C4-2B (cell line): ENCODE measurements around the gene EGR4.
"Not testable (repeated sequence)": the region's sequence is repeated elsewhere in the genome, so short reads cannot be mapped to it uniquely, and the experiment has no call there.

Source experiments
- H3K27ac ChIP-seq: fragments of 450-650 bp; 2 replicates; pipeline ENCODE4 v1.5.1; 2017
- CTCF ChIP-seq: fragments of 450-650 bp; conservative IDR thresholded peaks from 2 replicates; pipeline ENCODE4 v1.5.1; 2017; ENCODE audit warnings: mild to moderate bottlenecking
- ZFX ChIP-seq: fragments of 450-650 bp; IDR thresholded peaks from 2 replicates; pipeline ENCODE4 v1.6.1; 2017

The EGR4 gene

GRCh38 chr2:73268366-73268829 lies 24.9 kb downstream of the EGR4 start:
- peak overlapping the region; percentile 91 for H3K27ac ChIP-seq
- TF ChIP-seq ZFX (no peak), CTCF (no peak)

DNA sequence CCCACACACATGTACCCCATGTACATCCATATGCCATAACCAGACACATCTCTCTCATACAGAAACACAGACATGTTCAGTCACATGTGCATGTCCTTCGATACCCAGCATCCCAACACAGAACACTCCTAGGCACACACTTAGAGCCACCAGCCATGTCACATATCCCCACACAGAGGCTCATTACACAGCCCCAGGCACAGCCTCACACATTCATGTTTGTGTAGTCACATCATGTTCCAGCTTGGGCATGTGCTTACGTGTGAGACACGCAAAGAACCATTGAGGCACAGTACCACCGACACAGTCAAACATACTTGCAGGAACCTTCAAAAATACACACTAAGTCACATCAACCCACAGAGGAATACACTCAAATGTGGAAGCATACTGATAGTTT lies 26.3 kb downstream of the EGR4 start:
- no peak overlapping the region for H3K27ac ChIP-seq
- TF ChIP-seq ZFX (no peak), CTCF (no peak)

DNA sequence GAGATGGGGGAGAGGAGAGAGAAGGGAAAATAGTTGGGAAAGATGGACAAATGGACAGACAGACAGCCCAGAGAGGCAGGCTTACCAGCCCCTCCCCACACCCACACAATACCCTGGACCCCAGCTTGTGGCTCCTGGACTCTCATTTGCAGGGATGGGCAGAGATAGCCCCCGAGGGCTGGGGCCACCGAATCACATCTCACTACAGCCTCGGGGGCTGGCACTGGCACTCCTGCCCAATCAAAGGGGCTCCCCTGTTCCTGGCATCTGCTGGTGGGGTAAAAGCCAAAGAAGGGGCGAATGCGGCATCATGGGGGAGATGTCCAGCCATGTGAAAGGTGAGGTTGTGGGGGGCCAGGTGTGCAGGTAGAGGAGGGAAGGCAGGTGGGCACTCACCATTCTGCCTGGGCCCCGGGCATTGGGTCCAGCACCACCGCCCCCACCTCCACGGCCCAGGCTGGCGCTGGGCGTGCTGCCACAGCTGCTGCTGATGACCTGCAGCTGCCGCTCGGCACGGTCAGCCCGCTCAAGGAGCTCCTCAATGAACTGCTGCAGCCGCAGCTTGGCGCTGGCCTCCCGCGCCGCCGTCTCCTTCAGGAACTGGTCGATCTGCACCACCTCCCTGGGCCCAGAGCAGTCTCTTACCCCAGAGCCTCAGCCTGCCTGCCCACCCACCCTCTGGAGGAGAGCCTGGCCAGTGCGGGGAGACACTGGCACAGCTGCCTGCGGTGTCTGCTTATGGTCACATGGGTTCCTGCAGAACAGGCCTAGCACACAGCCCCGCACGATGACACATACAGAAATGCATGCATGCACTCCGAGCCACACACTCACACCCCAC lies 27.1 kb downstream of the EGR4 start:
- no peak overlapping the region for H3K27ac ChIP-seq
- TF ChIP-seq CTCF, result no peak
- TF ChIP-seq ZFX, result no peak

DNA sequence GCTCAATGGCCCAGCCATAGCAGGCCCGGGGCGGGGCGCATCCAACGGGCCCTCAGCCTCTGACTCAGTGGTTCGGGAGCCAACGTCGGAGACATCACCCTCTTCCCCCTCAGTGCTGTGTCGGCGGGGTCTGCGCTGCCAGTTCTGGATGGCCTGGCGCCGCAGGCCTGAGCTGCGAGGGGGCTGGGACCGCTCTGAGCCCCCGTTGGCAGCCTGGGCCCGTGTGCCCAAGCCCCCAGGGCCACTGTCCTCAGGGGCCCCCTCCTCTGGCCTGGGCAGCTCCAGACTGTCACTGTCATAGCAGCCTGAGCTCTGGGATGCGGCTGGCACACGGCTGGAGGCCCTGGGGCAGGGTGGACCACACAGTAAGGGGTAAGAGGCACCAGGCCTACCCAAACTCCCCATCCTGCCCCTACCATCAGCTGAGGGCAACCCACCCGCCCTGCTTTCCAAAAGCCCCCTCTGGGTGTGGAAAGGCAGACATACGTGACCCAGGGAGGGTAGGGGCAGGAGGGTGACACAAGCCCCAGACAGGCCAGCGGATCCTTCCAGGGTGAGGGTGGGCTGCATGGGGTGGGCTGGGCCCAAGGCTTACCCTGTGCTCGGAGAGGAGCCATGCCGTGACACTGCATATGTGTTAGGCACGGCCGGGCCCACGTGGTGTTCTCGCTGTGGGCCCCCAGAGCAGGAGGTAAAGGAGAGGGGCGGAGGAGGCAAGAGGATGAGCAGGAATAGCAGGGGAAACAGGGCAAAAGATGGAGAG lies 27.9 kb downstream of the EGR4 start:
- H3K27ac ChIP-seq, result no peak overlapping the region
- TF ChIP-seq CTCF (no peak), ZFX (no peak)

DNA sequence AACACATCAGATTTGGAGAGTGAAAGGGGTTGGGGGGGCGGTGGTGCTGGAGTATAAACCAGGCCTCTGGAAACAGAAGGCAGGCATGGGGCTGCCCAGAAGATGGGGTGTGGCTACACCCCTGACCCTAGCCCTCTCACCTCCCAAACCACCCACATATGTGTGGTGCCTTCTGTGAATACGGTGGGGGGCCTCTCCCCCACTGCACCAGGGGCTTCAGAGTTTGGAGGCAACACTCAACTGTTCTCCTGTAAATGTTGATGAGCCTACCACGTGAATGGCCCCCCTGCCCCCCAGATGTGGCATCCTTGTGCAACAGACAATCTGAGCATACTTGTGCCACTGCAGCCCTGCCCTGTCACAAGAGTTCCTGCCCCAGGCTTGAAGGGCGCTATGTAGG lies 28.6 kb downstream of the EGR4 start:
- TF ChIP-seq ZFX, result no peak

GRCh38 chr2:73264332-73264606 lies 29.1 kb downstream of the EGR4 start:
- no peak overlapping the region for H3K27ac ChIP-seq
- no peak for TF ChIP-seq ZFX
- no peak for TF ChIP-seq CTCF

More for the DNA sequence above, 28.6 kb downstream of the EGR4 start:
- H3K27ac ChIP-seq, result no peak overlapping the region

GRCh38 chr2:73263540-73264331 lies 29.6 kb downstream of the EGR4 start:
- TF ChIP-seq CTCF, result no peak
- no peak for TF ChIP-seq ZFX
- H3K27ac ChIP-seq, result no peak overlapping the region

GRCh38 chr2:73262691-73263429 lies 30.5 kb downstream of the EGR4 start:
- not testable (repeated sequence) for H3K27ac ChIP-seq
